Lower lobe of right lung (tissue), 2 donors: Measurements from ENCODE around the gene TMEM229B. TPM values are rescaled to one million over a fixed set of nuclear protein-coding genes. Genes with fewer than 3 reads are reported as not detected.

Experiments
- ATAC-seq, 2 donors: fragments of 200-7000 bp; cut with Tn5 transposase; one replicate each; pipeline ENCODE4 v1.9.1; 2020 to 2022; ENCODE audit warnings: mild to moderate bottlenecking in 2 of 2, moderate library complexity in 2 of 2
- DNase-seq: peaks from one replicate; pipeline ENCODE4 v3.0.0-alpha.2; 2020
- H3K27ac ChIP-seq: fragments of 200-600 bp; one replicate; pipeline ENCODE4 v1.8.0; 2022
- H3K27me3 ChIP-seq: fragments of 200-600 bp; one replicate; pipeline ENCODE4 v1.8.0; 2022; ENCODE audit warnings: low read depth
- H3K36me3 ChIP-seq: fragments of 200-600 bp; one replicate; pipeline ENCODE4 v1.8.0; 2022; ENCODE audit warnings: mild to moderate bottlenecking
- H3K4me1 ChIP-seq: fragments of 200-600 bp; one replicate; pipeline ENCODE4 v1.8.0; 2022
- H3K4me3 ChIP-seq: fragments of 200-600 bp; one replicate; pipeline ENCODE4 v1.8.0; 2022; ENCODE audit warnings: mild to moderate bottlenecking
- H3K9me3 ChIP-seq: fragments of 200-600 bp; one replicate; pipeline ENCODE4 v1.8.0; 2022
- CTCF ChIP-seq: fragments of 200-600 bp; IDR thresholded peaks from one replicate; pipeline ENCODE4 v1.8.0; 2022; ENCODE audit warnings: antibody characterized with exemption, mild to moderate bottlenecking
- intact Hi-C: fragments of 100-400 bp; cut with DNase I; formaldehyde crosslinking; loops from one replicate; pipeline ENCODE4 v1.11.0; 2022
- microRNA-seq: library from miRNA; unstranded; fragments of <30 nt; microRNA quantifications from one replicate; pipeline ENCODE4 v1.2.0, GENCODE V29; 2020; ENCODE audit warnings: borderline number of aligned reads
- total RNA-seq: library from RNA; stranded (reverse); fragmentation: NEBNext Ultra II Directional; extraction: Animal tissue kit (Norgen Biotek cat#: 25700); gene quantifications from one replicate; pipeline ENCODE4 v1.2.1, GENCODE V29; 2021
- donor health status: DM: no; HTN: yes; CAD: no; lungs with severe emphysema.

The TMEM229B gene
- total RNA-seq, 1 donor from 2014 or later, result 6.4 TPM

- Histone ChIP-seq H3K4me1 (no peaks in the 10 kb centered on the region), H3K27ac (no peak overlapping the region), H3K4me3 (no peak overlapping the region), H3K9me3 (no peaks in the 10 kb centered on the region), H3K36me3 (no peaks in the 10 kb centered on the region), H3K27me3 (peaks cover 14% of the 10 kb centered on the region)
- TF ChIP-seq CTCF, result no peak
- ATAC-seq, result no peak
- intact Hi-C loops, result no loop called here
- DNase-seq, result no peak
These were observed 66.9 kb downstream of the TMEM229B start for GRCh38 chr14:67421356-67422224.

Small RNA genes within 50 kb of the gene (microRNA-seq; reads per million reads assigned to microRNA genes)
- gene MIR5694, result not detected

Other genes starting within 250 kb of the TMEM229B start
- 29.1 TPM for gene PALS1, start 247.3 kb downstream of the TMEM229B start, total RNA-seq
- gene ATP6V1D, start 128.9 kb downstream of the TMEM229B start, total RNA-seq, result 79.1 TPM
- gene EIF2S1, start 128.4 kb downstream of the TMEM229B start, total RNA-seq, result 64.7 TPM
- 2.3 TPM for gene PLEK2, start 76.6 kb downstream of the TMEM229B start, total RNA-seq
- gene PLEKHH1, start 44.6 kb upstream of the TMEM229B start, total RNA-seq, result 4.6 TPM
- gene PIGH, start 111.5 kb upstream of the TMEM229B start, total RNA-seq, result 17.2 TPM
- 0.77 TPM for gene ARG2, start 131.2 kb upstream of the TMEM229B start, total RNA-seq
- 108 TPM for gene VTI1B, start 185.9 kb upstream of the TMEM229B start, total RNA-seq
- 50.4 TPM for gene RDH11, start 207.0 kb upstream of the TMEM229B start, total RNA-seq
- 0.38 TPM for gene RDH12, start 213.2 kb upstream of the TMEM229B start, total RNA-seq